A549 (cell line): Measurements from ENCODE around the gene GAS2L2.

ENCODE experiments used
- CTCF ChIP-seq: fragments of >200 bp; sonication (Bioruptor Twin); formaldehyde crosslinking; IDR thresholded peaks from 3 replicates; pipeline ENCODE4 v1.5.1; 2016
- FOSB ChIP-seq: fragments of 250-450 bp; sonication (Bioruptor Pico); IDR thresholded peaks from 2 replicates; pipeline ENCODE4 v1.5.0; 2020; ENCODE audit warnings: mild to moderate bottlenecking, moderate library complexity
- FOSL2 ChIP-seq, 2 experiments: fragments of 450-650 bp in 1 of 2; fragments of >200 bp in 1 of 2; sonication (Bioruptor Twin) in 1 of 2; formaldehyde crosslinking; IDR thresholded peaks; 2 replicates each; pipeline versions ENCODE4 v1.5.0 to v1.6.1; 2016 to 2020; ENCODE audit warnings: mild to moderate bottlenecking in 1 of 2, moderate library complexity in 1 of 2
- NR3C1 ChIP-seq: fragments of >200 bp; sonication (Bioruptor Twin); formaldehyde crosslinking; IDR thresholded peaks from 3 replicates; pipeline ENCODE4 v1.6.1; 2017
- POLR2A ChIP-seq: IDR thresholded peaks from 2 replicates; pipeline ENCODE4 v1.6.1; 2012; ENCODE audit warnings: mild to moderate bottlenecking, low read length
- RCOR1 ChIP-seq: fragments of 150-350 bp; IDR thresholded peaks from 2 replicates; pipeline ENCODE4 v1.6.1; 2014; ENCODE audit warnings: antibody characterized with exemption, low read length, low read depth
- RFX5 ChIP-seq: fragments of 450-650 bp; IDR thresholded peaks from 2 replicates; pipeline ENCODE4 v1.7.1; 2014; ENCODE audit warnings: antibody characterized with exemption, mild to moderate bottlenecking, moderate library complexity

GRCh38 chr17:35796942-35797341, 43.9 kb upstream of the GAS2L2 start:
- no peak for TF ChIP-seq FOSL2 (IDR thresholded peaks at IDR 0.05)
- TF ChIP-seq FOSL2 (CRISPR knock-in tag; IDR thresholded peaks at IDR 0.05), result no peak
- no peak for TF ChIP-seq RFX5
- no peak for TF ChIP-seq POLR2A
- TF ChIP-seq CTCF, result no peak
- TF ChIP-seq FOSB (CRISPR knock-in tag), result no peak
- no peak for TF ChIP-seq NR3C1
- no peak for TF ChIP-seq RCOR1
